ENCODE results near the gene TMED6.

GRCh38 chr16:69378760-69379159 lies 27.2 kb upstream of the TMED6 start:
- TF ChIP-seq CTCF (IDR thresholded peaks at IDR 0.05), result no peak
- TF ChIP-seq MYBL2 (CRISPR knock-in tag; IDR thresholded peaks at IDR 0.05), result no peak
- TF ChIP-seq MLX (CRISPR knock-in tag; IDR thresholded peaks at IDR 0.05), result no peak
- no peak for TF ChIP-seq SP1 (CRISPR knock-in tag; conservative IDR thresholded peaks at IDR 0.05)
- TF ChIP-seq FOXJ3 (CRISPR knock-in tag; IDR thresholded peaks at IDR 0.05; ENCODE audit: borderline replicate concordance), result no peak
- TF ChIP-seq RELA (CRISPR knock-in tag; IDR thresholded peaks at IDR 0.05; ENCODE audit: borderline replicate concordance), result no peak
- TF ChIP-seq E2F1 (CRISPR knock-in tag; IDR thresholded peaks at IDR 0.05), result no peak
- TF ChIP-seq CREM (CRISPR knock-in tag; IDR thresholded peaks at IDR 0.05), result no peak
- TF ChIP-seq ESRRA (CRISPR knock-in tag; IDR thresholded peaks at IDR 0.05; ENCODE audit: borderline replicate concordance), result no peak
- no peak for TF ChIP-seq ZNF281 (CRISPR knock-in tag; IDR thresholded peaks at IDR 0.05)

All from WTC11 (cell line).